PFSK-1 (cell line): ENCODE measurements around the gene GPRC5D.

ENCODE experiments used
- FOXP2 ChIP-seq: optimal IDR thresholded peaks from 2 replicates; pipeline ENCODE3; 2011; ENCODE audit warnings: borderline replicate concordance, control low read depth, inconsistent platforms; ENCODE audit not compliant: insufficient read depth; ENCODE audit errors: extremely low read length, extremely low read depth
- POLR2AphosphoS5 ChIP-seq: IDR thresholded peaks from 2 replicates; pipeline ENCODE4 v1.6.1; 2012; ENCODE audit warnings: low read depth, mild to moderate bottlenecking, control low read depth, low read length, moderate library complexity
- SIN3A ChIP-seq: IDR thresholded peaks from 2 replicates; pipeline ENCODE4 v1.6.1; 2012; ENCODE audit warnings: mild to moderate bottlenecking, low read length, moderate library complexity, borderline replicate concordance; ENCODE audit not compliant: insufficient read depth
- TAF1 ChIP-seq: IDR thresholded peaks from 2 replicates; pipeline ENCODE4 v1.6.1; 2012; ENCODE audit warnings: low read length, control low read depth, borderline replicate concordance; ENCODE audit not compliant: insufficient read depth
- TF ChIP-seq, protein P1 (sequence below), 2 experiments: IDR thresholded peaks; 2 replicates each; pipeline versions ENCODE4 v1.6.1 to v1.8.0; 2011 to 2012; ENCODE audit warnings: low read depth in 2 of 2, low read length in 2 of 2, control low read depth in 1 of 2, inconsistent platforms in 1 of 2, mild to moderate bottlenecking in 1 of 2, moderate library complexity in 1 of 2; ENCODE audit not compliant: insufficient read depth in 1 of 2

DNA sequence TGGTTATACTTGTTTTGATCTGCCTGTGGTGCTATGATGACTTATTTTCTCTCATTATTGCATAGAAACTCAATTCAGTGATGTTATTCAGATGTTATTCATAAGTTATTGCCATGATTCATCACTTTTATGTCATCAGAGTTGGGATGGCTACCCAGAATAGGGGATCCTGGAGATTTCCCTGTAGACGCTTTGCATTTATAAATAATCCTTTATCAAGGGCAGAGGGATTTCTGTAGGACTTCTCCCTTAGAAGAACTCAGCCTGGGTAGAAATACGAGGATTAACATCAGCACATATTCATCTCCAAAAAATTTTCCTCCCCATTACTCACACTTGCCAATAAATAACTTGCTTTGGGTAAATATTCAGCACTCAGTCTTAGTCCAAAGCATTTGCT, 55.7 kb downstream of the GPRC5D start:
- no peak for TF ChIP-seq POLR2AphosphoS5
- TF ChIP-seq TAF1, result no peak
- TF ChIP-seq, protein P1, sequence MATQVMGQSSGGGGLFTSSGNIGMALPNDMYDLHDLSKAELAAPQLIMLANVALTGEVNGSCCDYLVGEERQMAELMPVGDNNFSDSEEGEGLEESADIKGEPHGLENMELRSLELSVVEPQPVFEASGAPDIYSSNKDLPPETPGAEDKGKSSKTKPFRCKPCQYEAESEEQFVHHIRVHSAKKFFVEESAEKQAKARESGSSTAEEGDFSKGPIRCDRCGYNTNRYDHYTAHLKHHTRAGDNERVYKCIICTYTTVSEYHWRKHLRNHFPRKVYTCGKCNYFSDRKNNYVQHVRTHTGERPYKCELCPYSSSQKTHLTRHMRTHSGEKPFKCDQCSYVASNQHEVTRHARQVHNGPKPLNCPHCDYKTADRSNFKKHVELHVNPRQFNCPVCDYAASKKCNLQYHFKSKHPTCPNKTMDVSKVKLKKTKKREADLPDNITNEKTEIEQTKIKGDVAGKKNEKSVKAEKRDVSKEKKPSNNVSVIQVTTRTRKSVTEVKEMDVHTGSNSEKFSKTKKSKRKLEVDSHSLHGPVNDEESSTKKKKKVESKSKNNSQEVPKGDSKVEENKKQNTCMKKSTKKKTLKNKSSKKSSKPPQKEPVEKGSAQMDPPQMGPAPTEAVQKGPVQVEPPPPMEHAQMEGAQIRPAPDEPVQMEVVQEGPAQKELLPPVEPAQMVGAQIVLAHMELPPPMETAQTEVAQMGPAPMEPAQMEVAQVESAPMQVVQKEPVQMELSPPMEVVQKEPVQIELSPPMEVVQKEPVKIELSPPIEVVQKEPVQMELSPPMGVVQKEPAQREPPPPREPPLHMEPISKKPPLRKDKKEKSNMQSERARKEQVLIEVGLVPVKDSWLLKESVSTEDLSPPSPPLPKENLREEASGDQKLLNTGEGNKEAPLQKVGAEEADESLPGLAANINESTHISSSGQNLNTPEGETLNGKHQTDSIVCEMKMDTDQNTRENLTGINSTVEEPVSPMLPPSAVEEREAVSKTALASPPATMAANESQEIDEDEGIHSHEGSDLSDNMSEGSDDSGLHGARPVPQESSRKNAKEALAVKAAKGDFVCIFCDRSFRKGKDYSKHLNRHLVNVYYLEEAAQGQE (IDR thresholded peaks at IDR 0.05; ENCODE audit: insufficient read depth in 1 of 2, low read depth in 2 of 2, low read length in 2 of 2), result no peak
- no peak for TF ChIP-seq SIN3A
- TF ChIP-seq FOXP2, result no peak
